Endothelial cell of umbilical vein (primary cell): ENCODE measurements around the gene ALOX5AP. TPM values are rescaled to one million over a fixed set of nuclear protein-coding genes. Genes with fewer than 3 reads are reported as not detected.

Experiments used
- BruUV-seq: library from RNA; stranded (reverse); fragments of 400-500 nt; replicated peaks from 2 replicates; lab custom pipeline; 2021; lab: Mats Ljungman, UMichigan
- CTCF ChIA-PET: fragments of 300-600, 350-600 bp; sonication (Branson Sonifier 250); formaldehyde crosslinking; loops from one replicate; lab custom pipeline; 2021; ENCODE audit warnings: antibody characterized with exemption, inconsistent platforms; lab: Charles Lee
- POLR2A ChIA-PET: fragments of 300-600, 350-600 bp; sonication (Branson Sonifier 250); formaldehyde crosslinking; loops from one replicate; lab custom pipeline; 2021; ENCODE audit warnings: antibody characterized with exemption, inconsistent platforms; lab: Charles Lee
- DNase-seq: peaks from one replicate; pipeline ENCODE4 v3.0.0-alpha.2; 2011; ENCODE audit warnings: low read depth, low spot score
- FAIRE-seq: peaks from 2 replicates; lab custom pipeline; 2011; peaks lifted over from hg19 to GRCh38; lab: Jason Lieb, UNC
- H2AFZ ChIP-seq: 2 replicates; pipeline ENCODE4 v1.6.0; 2012; ENCODE audit warnings: low read depth, low read length, control low read depth, inconsistent platforms
- H3K27ac ChIP-seq: 2 replicates; pipeline ENCODE4 v1.5.1; 2011; ENCODE audit warnings: low read depth, mild to moderate bottlenecking, control low read depth, low read length, moderate library complexity; ENCODE audit not compliant: insufficient read depth
- H3K27me3 ChIP-seq, 2 experiments: 2 replicates each; pipeline versions ENCODE4 v1.6.0 to v1.6.1; 2011; ENCODE audit warnings: low read length in 2 of 2, mixed read lengths in 1 of 2; ENCODE audit not compliant: control insufficient read depth in 2 of 2, insufficient read depth in 2 of 2
- H3K36me3 ChIP-seq, 2 experiments: 2 replicates in 1 of 2; 3 replicates in 1 of 2; pipeline ENCODE4 v1.5.1; 2011; ENCODE audit warnings: low read length in 2 of 2, mild to moderate bottlenecking in 1 of 2, moderate library complexity in 1 of 2; ENCODE audit not compliant: control insufficient read depth in 2 of 2, insufficient read depth in 2 of 2; ENCODE audit errors: extremely low read depth in 1 of 2
- H3K4me1 ChIP-seq: 3 replicates; pipeline ENCODE4 v1.5.1; 2011; ENCODE audit warnings: mild to moderate bottlenecking, low read length; ENCODE audit not compliant: control insufficient read depth, insufficient read depth; ENCODE audit errors: extremely low read depth
- H3K4me2 ChIP-seq: 2 replicates; pipeline ENCODE4 v1.6.1; 2011; ENCODE audit warnings: low read length, control low read depth, mixed read lengths; ENCODE audit not compliant: insufficient read depth
- H3K4me3 ChIP-seq, 3 experiments: fragments of 200-600 bp in 1 of 3; sonication (generic), shearing (Covaris generic) in 1 of 3; replicated peaks in 1 of 3; 2 replicates each; pipeline ENCODE4 v1.5.1; 2011 to 2016; ENCODE audit warnings: control low read depth in 3 of 3, low read length in 3 of 3, mild to moderate bottlenecking in 2 of 3, inconsistent platforms in 1 of 3, low read depth in 1 of 3, moderate library complexity in 1 of 3; ENCODE audit not compliant: insufficient read depth in 1 of 3
- H3K79me2 ChIP-seq: 2 replicates; pipeline ENCODE4 v1.6.0; 2012; ENCODE audit warnings: low read length, inconsistent platforms; ENCODE audit not compliant: control insufficient read depth, insufficient read depth
- H3K9ac ChIP-seq: replicated peaks from 2 replicates; pipeline ENCODE3; 2011; ENCODE audit warnings: low read length, control low read depth; ENCODE audit not compliant: insufficient read depth; ENCODE audit errors: extremely low read depth
- H3K9me1 ChIP-seq: replicated peaks from 3 replicates; pipeline ENCODE4 v1.6.0; 2011; ENCODE audit warnings: mild to moderate bottlenecking, low read length; ENCODE audit not compliant: control insufficient read depth, insufficient read depth; ENCODE audit errors: extremely low read depth
- H3K9me3 ChIP-seq: replicated peaks from 2 replicates; pipeline ENCODE4 v1.5.1; 2012; ENCODE audit warnings: low read length, inconsistent platforms; ENCODE audit not compliant: control insufficient read depth, insufficient read depth
- H4K20me1 ChIP-seq: replicated peaks from 2 replicates; pipeline ENCODE3; 2011; ENCODE audit warnings: mild to moderate bottlenecking, low read length; ENCODE audit not compliant: control insufficient read depth, insufficient read depth; ENCODE audit errors: extremely low read depth
- EZH2 ChIP-seq: IDR thresholded peaks from 2 replicates; pipeline ENCODE4 v1.6.1; 2012; ENCODE audit warnings: borderline replicate concordance, low read depth, mild to moderate bottlenecking, moderate library complexity, low read length, inconsistent platforms; ENCODE audit not compliant: severe bottlenecking
- FOS ChIP-seq: IDR thresholded peaks from 2 replicates; pipeline ENCODE4 v1.6.1; 2011; ENCODE audit warnings: mild to moderate bottlenecking, low read length, moderate library complexity, borderline replicate concordance; ENCODE audit not compliant: insufficient read depth
- GATA2 ChIP-seq: IDR thresholded peaks from 2 replicates; pipeline ENCODE4 v1.7.0; 2011; ENCODE audit warnings: low read depth, mild to moderate bottlenecking, moderate library complexity, mixed read lengths, low read length; ENCODE audit not compliant: insufficient read length, insufficient read depth
- JUN ChIP-seq: IDR thresholded peaks from 2 replicates; pipeline ENCODE4 v1.6.1; 2011; ENCODE audit warnings: borderline replicate concordance, low read depth; ENCODE audit not compliant: insufficient read length, insufficient read depth
- MYC ChIP-seq: IDR thresholded peaks from one replicate; pipeline ENCODE4 v1.6.1; 2011; ENCODE audit warnings: mild to moderate bottlenecking, low read depth, low read length
- POLR2A ChIP-seq: IDR thresholded peaks from 2 replicates; pipeline ENCODE4 v1.6.1; 2012; ENCODE audit warnings: low read depth, mild to moderate bottlenecking, control low read depth, low read length
- POLR2AphosphoS5 ChIP-seq: IDR thresholded peaks from 2 replicates; pipeline ENCODE4 v1.6.1; 2012; ENCODE audit warnings: low read depth, mild to moderate bottlenecking, control low read depth, low read length, moderate library complexity; ENCODE audit not compliant: insufficient read depth
- dilution Hi-C: fragments of 300-500 bp; cut with MboI; formaldehyde crosslinking; loops from one replicate; pipeline ENCODE4 v1.15.0; 2019; ENCODE audit warnings: low sequenced_read_pairs; ENCODE audit not compliant: extremely low pct_ligation_motif_present
- intact Hi-C: fragments of 100-400 bp; cut with micrococcal nuclease; formaldehyde crosslinking; loops from one replicate; pipeline ENCODE4 v1.10.0; 2022
- polyA plus RNA-seq, 4 experiments: library from polyadenylated mRNA; depleted of rRNA in 3 of 4; stranded (reverse) in 3 of 4; unstranded in 1 of 4; fragments of >200 nt; gene quantifications; 2 replicates each; pipeline versions ENCODE4 v1.2.1 to v1.2.3, GENCODE V29; 2011 to 2012; ENCODE audit warnings: missing spikeins in 1 of 4
- total RNA-seq: library from RNA; stranded (reverse); gene quantifications from 2 replicates; pipeline ENCODE4 v1.2.3, GENCODE V29; 2021
- TF ChIP-seq, protein P1 (sequence below): IDR thresholded peaks from 2 replicates; pipeline ENCODE4 v1.6.1; 2011; ENCODE audit not compliant: insufficient read depth, insufficient read length
- TF ChIP-seq, protein P2 (sequence below), 2 donors: IDR thresholded peaks; 1 replicate in 1 of 2; 2 replicates in 1 of 2; pipeline ENCODE4 v1.5.1; 2011; ENCODE audit warnings: low read length in 2 of 2, mild to moderate bottlenecking in 2 of 2, moderate library complexity in 2 of 2, control low read depth in 1 of 2, inconsistent platforms in 1 of 2, low read depth in 1 of 2; ENCODE audit not compliant: insufficient read depth in 1 of 2; ENCODE audit errors: extremely low read depth in 1 of 2

The ALOX5AP gene
- total and polyA plus RNA-seq, 2 donors (not counting 3 experiments of a cell fraction or from before 2014, with no cell fraction given), result 1.8 TPM; not detected in 1

DNA sequence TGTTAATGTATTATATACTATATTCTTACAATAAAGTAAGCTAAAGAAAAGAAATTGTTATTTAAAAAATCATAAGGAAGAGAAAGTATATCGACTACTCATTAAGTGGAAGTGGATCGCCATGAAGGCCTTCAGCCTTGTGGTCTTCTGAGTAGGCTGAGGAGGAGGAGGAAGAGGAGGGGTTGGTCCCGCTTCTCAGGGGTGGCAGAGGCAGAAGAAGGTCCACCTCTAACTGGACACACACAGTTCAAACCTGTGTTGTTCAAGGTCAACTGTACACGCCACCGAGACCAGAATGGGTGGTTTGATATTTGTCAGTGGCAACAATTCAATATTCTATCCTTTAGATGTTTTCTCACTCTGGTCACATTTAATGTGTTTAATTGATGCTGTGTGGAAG, 67.2 kb downstream of the ALOX5AP start:
- Histone ChIP-seq H3K4me1 (peaks cover 31% of the 10 kb centered on the region), H2AFZ (peak overlapping the region; percentile 69), H3K36me3 (no peaks in the 10 kb centered on the region), H3K9ac (no peak overlapping the region), H3K9me1 (no peaks in the 10 kb centered on the region), H4K20me1 (no peaks in the 10 kb centered on the region), H3K27me3 (no peaks in the 10 kb centered on the region), H3K79me2 (no peaks in the 10 kb centered on the region), H3K4me3 (no peak overlapping the region), H3K4me2 (no peak overlapping the region), H3K27ac (no peak overlapping the region), H3K9me3 (no peaks in the 10 kb centered on the region)
- intact Hi-C loops (loop anchor here (1.0 to 5.0 kb wide), 3 partner anchors 394 to 670 kb away; no protein-coding TSS in a partner anchor), dilution Hi-C loops (loop anchor here (10.0 kb wide), 1 partner anchor 62 kb away; no protein-coding TSS in a partner anchor)
- no TSS peak for BruUV-seq
- ChIA-PET POLR2A (no interaction called here), CTCF (interaction anchor here (1.2 to 4.1 kb wide), 7 partner anchors 7 to 670 kb away, joined by 3 to 32 read pairs (median 11); no protein-coding TSS in a partner anchor)
- FAIRE-seq (no peak), DNase-seq (no peak)
- TF ChIP-seq POLR2A (no peak), GATA2 (no peak)

DNA sequence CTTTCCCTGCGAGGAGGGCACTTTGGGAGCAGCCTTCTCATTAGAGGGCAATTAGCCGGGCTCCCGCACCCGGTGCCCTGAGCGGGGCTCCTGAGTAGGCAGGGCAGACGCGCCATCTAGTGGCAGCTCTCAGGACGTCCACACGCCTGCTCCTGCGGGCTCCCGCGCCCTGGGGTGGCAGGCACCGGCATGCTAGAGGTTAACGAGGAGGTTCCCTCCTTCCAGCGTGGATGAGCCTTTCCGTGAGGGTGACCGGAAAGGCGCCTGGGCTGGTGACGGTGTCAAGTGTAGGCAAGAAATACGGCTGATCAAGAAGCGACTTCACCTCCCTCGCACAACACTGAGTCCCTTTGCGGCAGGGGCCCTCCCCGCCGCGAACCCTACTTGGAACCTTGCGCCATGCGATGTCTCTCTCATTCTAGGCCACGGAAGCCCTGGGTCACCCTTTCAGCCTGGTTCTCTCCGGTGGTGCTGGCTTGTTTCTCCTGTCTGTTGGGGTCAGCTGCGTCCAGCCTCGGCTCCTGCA, 67.7 kb downstream of the ALOX5AP start:
- Histone ChIP-seq H3K79me2 (no peaks in the 10 kb centered on the region), H3K4me1 (peaks cover 28% of the 10 kb centered on the region), H4K20me1 (no peaks in the 10 kb centered on the region), H3K27ac (no peak overlapping the region), H3K4me2 (no peak overlapping the region), H3K9me1 (no peaks in the 10 kb centered on the region), H3K4me3 (peak overlapping the region in 1 of 3 experiments; percentile 23), H3K9ac (peak overlapping the region; percentile 34), H2AFZ (peak overlapping the region; percentile 89), H3K36me3 (no peaks in the 10 kb centered on the region), H3K9me3 (no peaks in the 10 kb centered on the region), H3K27me3 (no peaks in the 10 kb centered on the region)
- ChIA-PET POLR2A (no interaction called here), CTCF (interaction anchor here (1.2 to 4.1 kb wide), 11 partner anchors 7 to 671 kb away, joined by 3 to 32 read pairs (median 8); partner anchors contain the start of gene KATNAL1)
- DNase-seq (peak; percentile 74), FAIRE-seq (peak; percentile 75)
- dilution Hi-C loops (loop anchor here (10.0 kb wide), 1 partner anchor 62 kb away; no protein-coding TSS in a partner anchor), intact Hi-C loops (loop anchor here (1.0 to 5.0 kb wide), 8 partner anchors 62 to 670 kb away; partner anchors contain the start of gene USPL1)
- TF ChIP-seq, protein P1, sequence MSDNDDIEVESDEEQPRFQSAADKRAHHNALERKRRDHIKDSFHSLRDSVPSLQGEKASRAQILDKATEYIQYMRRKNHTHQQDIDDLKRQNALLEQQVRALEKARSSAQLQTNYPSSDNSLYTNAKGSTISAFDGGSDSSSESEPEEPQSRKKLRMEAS, result no peak
- TF ChIP-seq EZH2, result no peak
- TF ChIP-seq POLR2AphosphoS5, result peak; percentile 28
- TF ChIP-seq, protein P2, sequence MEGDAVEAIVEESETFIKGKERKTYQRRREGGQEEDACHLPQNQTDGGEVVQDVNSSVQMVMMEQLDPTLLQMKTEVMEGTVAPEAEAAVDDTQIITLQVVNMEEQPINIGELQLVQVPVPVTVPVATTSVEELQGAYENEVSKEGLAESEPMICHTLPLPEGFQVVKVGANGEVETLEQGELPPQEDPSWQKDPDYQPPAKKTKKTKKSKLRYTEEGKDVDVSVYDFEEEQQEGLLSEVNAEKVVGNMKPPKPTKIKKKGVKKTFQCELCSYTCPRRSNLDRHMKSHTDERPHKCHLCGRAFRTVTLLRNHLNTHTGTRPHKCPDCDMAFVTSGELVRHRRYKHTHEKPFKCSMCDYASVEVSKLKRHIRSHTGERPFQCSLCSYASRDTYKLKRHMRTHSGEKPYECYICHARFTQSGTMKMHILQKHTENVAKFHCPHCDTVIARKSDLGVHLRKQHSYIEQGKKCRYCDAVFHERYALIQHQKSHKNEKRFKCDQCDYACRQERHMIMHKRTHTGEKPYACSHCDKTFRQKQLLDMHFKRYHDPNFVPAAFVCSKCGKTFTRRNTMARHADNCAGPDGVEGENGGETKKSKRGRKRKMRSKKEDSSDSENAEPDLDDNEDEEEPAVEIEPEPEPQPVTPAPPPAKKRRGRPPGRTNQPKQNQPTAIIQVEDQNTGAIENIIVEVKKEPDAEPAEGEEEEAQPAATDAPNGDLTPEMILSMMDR (IDR thresholded peaks at IDR 0.05; ENCODE audit: extremely low read depth in 1 of 2, insufficient read depth in 1 of 2, low read depth in 1 of 2, low read length in 2 of 2), result peak; percentile 93 to 94
- TF ChIP-seq FOS, result no peak
- TF ChIP-seq MYC, result no peak
- no peak for TF ChIP-seq GATA2
- TF ChIP-seq POLR2A, result no peak
- no peak for TF ChIP-seq JUN
- BruUV-seq, result no TSS peak
